Measurements from ENCODE around the gene SLC39A6. TPM values are rescaled to one million over a fixed set of nuclear protein-coding genes. Genes with fewer than 3 reads are reported as not detected.

Gene SLC39A6
- polyA plus RNA-seq, 2 of the 4 experiments (the other 2 are of a cell fraction), result 49.1 to 68.0 TPM

GRCh38 chr18:36058674-36059073 is 70.5 kb downstream of the SLC39A6 start (continued):
- no peak for TF ChIP-seq MYC (IDR thresholded peaks at IDR 0.05; ENCODE audit: borderline replicate concordance, low read length)

Other genes starting within 250 kb of the SLC39A6 start
- 40.1 and 58.2 TPM in 2 replicates for gene RPRD1A, start 61.8 kb downstream of the SLC39A6 start, polyA plus RNA-seq (2011; rRNA removed)
- 25.8 to 26.5 TPM (median 26.0 TPM) in 3 replicates for gene RPRD1A, start 61.8 kb downstream of the SLC39A6 start, polyA plus RNA-seq (2017; fragmentation: RNase III; extraction: RNeasy Plus Mini Kit Qiagen cat#74134 plus additional on column Dnase treatment)
- gene ELP2, start 559 bp upstream of the SLC39A6 start, polyA plus RNA-seq (2011; rRNA removed), result 68.8 and 73.4 TPM in 2 replicates
- gene ELP2, start 559 bp upstream of the SLC39A6 start, polyA plus RNA-seq (2017; fragmentation: RNase III; extraction: RNeasy Plus Mini Kit Qiagen cat#74134 plus additional on column Dnase treatment), result 28.8 to 32.3 TPM (median 32.0 TPM) in 3 replicates
- gene MOCOS, start 58.2 kb upstream of the SLC39A6 start, polyA plus RNA-seq (2011; rRNA removed), result 7.1 and 8.1 TPM in 2 replicates
- gene MOCOS, start 58.2 kb upstream of the SLC39A6 start, polyA plus RNA-seq (2017; fragmentation: RNase III; extraction: RNeasy Plus Mini Kit Qiagen cat#74134 plus additional on column Dnase treatment), result 2.7 to 3.3 TPM (median 3.2 TPM) in 3 replicates
- 2.4 and 2.5 TPM in 2 replicates for gene FHOD3, start 168.4 kb upstream of the SLC39A6 start, polyA plus RNA-seq (2011; rRNA removed)
- 2.9 to 4.2 TPM (median 3.6 TPM) in 3 replicates for gene FHOD3, start 168.4 kb upstream of the SLC39A6 start, polyA plus RNA-seq (2017; fragmentation: RNase III; extraction: RNeasy Plus Mini Kit Qiagen cat#74134 plus additional on column Dnase treatment)

Data from A549 (cell line).